Nephron progenitor cell (in vitro differentiated cells): Measurements from ENCODE around the gene SEC16B.

Source experiments
- DNase-seq: peaks from one replicate; pipeline ENCODE4 v3.0.0; 2021
- H3K27ac Mint-ChIP-seq: 2 replicates; pipeline ENCODE4 v1.8.0; 2021; ENCODE audit warnings: mild to moderate bottlenecking, moderate library complexity, mixed read lengths
- H3K27me3 Mint-ChIP-seq: 2 replicates; pipeline ENCODE4 v1.8.0; 2021; ENCODE audit warnings: mild to moderate bottlenecking, low read depth, mixed read lengths; ENCODE audit not compliant: poor library complexity
- H3K36me3 Mint-ChIP-seq: 2 replicates; pipeline ENCODE4 v1.8.0; 2021; ENCODE audit warnings: low read depth, mixed read lengths
- H3K4me1 Mint-ChIP-seq: 2 replicates; pipeline ENCODE4 v1.8.0; 2021; ENCODE audit warnings: mixed read lengths
- H3K4me3 Mint-ChIP-seq: 2 replicates; pipeline ENCODE4 v1.8.0; 2021; ENCODE audit warnings: mild to moderate bottlenecking, moderate library complexity, mixed read lengths
- H3K9me3 Mint-ChIP-seq: 2 replicates; pipeline ENCODE4 v1.8.0; 2021; ENCODE audit warnings: mild to moderate bottlenecking, moderate library complexity, mixed read lengths
- CTCF ChIP-seq: fragments of 200-600 bp; sonication (generic); IDR thresholded peaks from 2 replicates; pipeline ENCODE4 v1.5.0; 2021; ENCODE audit warnings: antibody characterized with exemption

The SEC16B gene

GRCh38 chr1:177952691-177953090 is 17.2 kb downstream of the SEC16B start:
- H3K4me3 Mint-ChIP-seq = no peak overlapping the region
- peaks cover 23% of the 10 kb centered on the region for H3K4me1 Mint-ChIP-seq
- no peaks in the 10 kb centered on the region for H3K36me3 Mint-ChIP-seq
- DNase-seq = no peak
- no peak overlapping the region for H3K27ac Mint-ChIP-seq
- no peak for TF ChIP-seq CTCF
- no peaks in the 10 kb centered on the region for H3K9me3 Mint-ChIP-seq
- peaks cover 10% of the 10 kb centered on the region for H3K27me3 Mint-ChIP-seq

GRCh38 chr1:177952249-177952648 is 17.6 kb downstream of the SEC16B start:
- no peak overlapping the region for H3K4me3 Mint-ChIP-seq
- TF ChIP-seq CTCF = no peak
- no peak overlapping the region for H3K27ac Mint-ChIP-seq
- no peaks in the 10 kb centered on the region for H3K9me3 Mint-ChIP-seq
- DNase-seq = no peak
- no peaks in the 10 kb centered on the region for H3K36me3 Mint-ChIP-seq
- peaks cover 25% of the 10 kb centered on the region for H3K4me1 Mint-ChIP-seq
- H3K27me3 Mint-ChIP-seq = peaks cover 10% of the 10 kb centered on the region

- no peak for TF ChIP-seq CTCF
- H3K4me1 Mint-ChIP-seq = peaks cover 42% of the 10 kb centered on the region
- DNase-seq = no peak
- H3K9me3 Mint-ChIP-seq = no peaks in the 10 kb centered on the region
- no peak overlapping the region for H3K4me3 Mint-ChIP-seq
- no peak overlapping the region for H3K27ac Mint-ChIP-seq
- H3K36me3 Mint-ChIP-seq = no peaks in the 10 kb centered on the region
- H3K27me3 Mint-ChIP-seq = peaks cover 17% of the 10 kb centered on the region
Observed at GRCh38 chr1:177950506-177950905, 19.4 kb downstream of the SEC16B start.

GRCh38 chr1:177948336-177948972 is 21.4 kb downstream of the SEC16B start:
- Mint-ChIP-seq H3K36me3 (no peaks in the 10 kb centered on the region), H3K9me3 (no peaks in the 10 kb centered on the region), H3K27me3 (peaks cover 18% of the 10 kb centered on the region), H3K27ac (no peak overlapping the region), H3K4me3 (no peak overlapping the region), H3K4me1 (peaks cover 62% of the 10 kb centered on the region)
- peak; percentile 63 for DNase-seq
- TF ChIP-seq CTCF = peak; percentile 91

- Mint-ChIP-seq H3K27me3 (peaks cover 18% of the 10 kb centered on the region), H3K4me1 (peaks cover 62% of the 10 kb centered on the region), H3K36me3 (no peaks in the 10 kb centered on the region), H3K27ac (no peak overlapping the region), H3K9me3 (no peaks in the 10 kb centered on the region), H3K4me3 (no peak overlapping the region)
- TF ChIP-seq CTCF = no peak
- DNase-seq = no peak
Observed at GRCh38 chr1:177947623-177948022, 22.2 kb downstream of the SEC16B start.

GRCh38 chr1:177945943-177946650 is 23.8 kb downstream of the SEC16B start:
- Mint-ChIP-seq H3K9me3 (no peaks in the 10 kb centered on the region), H3K4me1 (peaks cover 62% of the 10 kb centered on the region), H3K27me3 (peaks cover 17% of the 10 kb centered on the region), H3K4me3 (peak overlapping the region; percentile 45), H3K27ac (peak overlapping the region; percentile 66), H3K36me3 (no peaks in the 10 kb centered on the region)
- peak; percentile 92 for TF ChIP-seq CTCF
- DNase-seq = peak; percentile 76
